Adrenal gland (tissue), 12 donors: Measurements from ENCODE around the gene SLC9A4. TPM values are rescaled to one million over a fixed set of nuclear protein-coding genes. Genes with fewer than 3 reads are reported as not detected.

ENCODE experiments used
- DNase-seq, 7 donors: peaks; one replicate each; pipeline ENCODE4 v3.0.0-alpha.2; 2019 to 2020
- H3K27ac ChIP-seq, 5 donors: fragments of 200-600 bp; sonication (generic) in 4 of 5; 1 replicate in 3 of 5; 2 replicates in 2 of 5; pipeline versions ENCODE4 v1.5.1 to v1.8.0; 2016 to 2020; ENCODE audit warnings: mild to moderate bottlenecking in 1 of 5
- H3K27me3 ChIP-seq: fragments of 200-600 bp; 2 replicates; pipeline ENCODE4 v1.8.0; 2021
- H3K36me3 ChIP-seq, 2 donors: fragments of 200-600 bp; replicated peaks in 1 of 2; 1 replicate in 1 of 2; 2 replicates in 1 of 2; pipeline versions ENCODE4 v1.5.1 to v1.8.0; 2018 to 2022
- H3K4me1 ChIP-seq, 2 donors: fragments of 200-600 bp; replicated peaks in 1 of 2; 1 replicate in 1 of 2; 2 replicates in 1 of 2; pipeline versions ENCODE4 v1.5.1 to v1.8.0; 2018 to 2021
- H3K4me3 ChIP-seq, 4 donors: fragments of 200-600 bp; sonication (generic) in 3 of 4; one replicate each; pipeline ENCODE4 v1.5.1; 2016 to 2018
- H3K9me3 ChIP-seq, 3 donors: fragments of 200-600 bp; sonication (generic) in 1 of 3; replicated peaks in 1 of 3; 1 replicate in 2 of 3; 2 replicates in 1 of 3; pipeline versions ENCODE4 v1.5.1 to v1.8.0; 2016 to 2021
- POLR2A ChIP-seq, 2 donors: fragments of 450-650 bp; IDR thresholded peaks; one replicate each; pipeline ENCODE4 v1.6.1; 2017; ENCODE audit warnings: antibody characterized with exemption in 2 of 2, mild to moderate bottlenecking in 2 of 2, moderate library complexity in 1 of 2
- WGBS, 4 donors: extraction: QIAGEN DNeasy Blood & Tissue Kit in 2 of 4; methylation state at CpG; one replicate each; pipeline versions ENCODE4 v1.1.5 to v1.1.7; 2013 to 2017; 5-methylcytosine and 5-hydroxymethylcytosine counted together
- intact Hi-C, 2 donors: fragments of 100-400 bp; cut with DNase I; formaldehyde crosslinking; loops; one replicate each; pipeline versions ENCODE4 v1.14.1 to v1.15.0; 2022 to 2023
- polyA plus RNA-seq, 3 donors: library from polyadenylated mRNA; stranded (reverse); fragments of 200-250 nt in 2 of 3; fragments of 350-450 nt in 1 of 3; fragmentation: Illumina TruSeq in 1 of 3; extraction: RNeasy Lipid Tissue Mini Kit (QIAGEN cat#74804) in 1 of 3; gene quantifications; one replicate each; pipeline ENCODE4 v1.2.3, GENCODE V29; 2013 to 2014
- total RNA-seq, 9 donors: library from RNA; depleted of rRNA in 4 of 9; stranded (reverse); fragments of >200 nt in 4 of 9; fragments of 120-200 nt in 1 of 9; fragmentation: NEBNext Ultra II Directional in 1 of 9; extraction: Animal tissue kit (Norgen Biotek cat#: 25700) in 1 of 9; gene quantifications; one replicate each; pipeline versions ENCODE4 v1.1.0 to v1.2.4, GENCODE V29; 2013 to 2023
- TF ChIP-seq, protein P1 (sequence below), 6 experiments: fragments of 450-650 bp in 4 of 6; fragments of 200-600 bp in 2 of 6; sonication (generic) in 1 of 6; IDR thresholded peaks; 1 replicate in 5 of 6; 2 replicates in 1 of 6; pipeline versions ENCODE4 v1.5.1 to v1.8.0; 2016 to 2021; ENCODE audit warnings: antibody characterized with exemption in 6 of 6, mild to moderate bottlenecking in 2 of 6, moderate library complexity in 1 of 6
- donor health status: healthy with polysubstance abuse.
- donor health status: Bipolar disorder and iron deficiency.
- donor health status: DM: yes; HTN: yes; CAD: no.
- donor health status: DM: no; HTN: no; CAD: no.
- donor health status: DM: no; HTN: no; CAD: no.
- donor health status: DM: yes; HTN: yes; CAD: no.

The SLC9A4 gene
- total and polyA plus RNA-seq, 12 donors: 0.17 TPM; not detected in 11

DNA sequence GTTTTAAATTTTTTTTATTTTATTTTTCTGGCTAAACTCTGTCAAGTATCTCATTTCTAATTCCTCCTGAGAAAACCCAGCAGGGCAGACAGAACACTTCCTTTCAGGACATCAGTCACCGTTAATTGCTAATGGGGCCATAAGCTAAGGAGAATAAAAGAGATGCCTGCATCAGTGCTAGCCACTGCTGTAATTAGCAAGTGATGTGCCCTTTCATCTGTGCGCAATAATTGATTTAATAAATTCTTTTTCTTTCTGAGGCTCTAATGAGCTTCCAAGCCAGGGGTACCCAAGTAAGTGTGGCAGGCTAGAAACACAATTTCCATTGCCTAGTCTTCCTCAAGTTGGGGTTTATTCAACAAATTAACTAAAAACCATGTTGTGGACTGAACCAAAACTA is 65.5 kb downstream of the SLC9A4 start:
- intact Hi-C loops: no loop called here

DNA sequence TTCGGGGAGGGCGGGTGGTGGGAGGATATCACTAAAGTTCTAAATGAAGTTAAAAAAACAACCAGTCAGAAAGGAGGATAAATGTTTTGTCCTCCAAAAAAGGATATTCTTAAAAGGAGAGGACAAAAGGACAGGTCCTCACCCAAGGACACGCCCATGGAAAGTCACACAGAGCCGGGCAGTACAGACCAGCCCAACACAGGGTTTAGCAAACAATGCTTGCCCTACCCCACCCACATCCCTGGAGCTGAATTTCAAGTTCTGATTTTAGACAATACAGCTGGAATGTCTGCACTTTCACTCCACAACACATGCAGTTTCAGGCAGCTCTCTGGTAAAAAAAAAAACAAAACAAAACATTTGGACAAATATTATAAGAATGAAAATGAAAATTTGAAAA is 67.9 kb downstream of the SLC9A4 start:
- 42 to 49% (median 44%) methylated on average over 4 of the region's 4 CpGs for WGBS, 4 donors
- no peaks in the 10 kb centered on the region for H3K36me3 ChIP-seq
- no peaks in the 10 kb centered on the region for H3K9me3 ChIP-seq
- no peaks in the 10 kb centered on the region for H3K27me3 ChIP-seq
- no peak overlapping the region for H3K4me3 ChIP-seq
- TF ChIP-seq, protein P1, sequence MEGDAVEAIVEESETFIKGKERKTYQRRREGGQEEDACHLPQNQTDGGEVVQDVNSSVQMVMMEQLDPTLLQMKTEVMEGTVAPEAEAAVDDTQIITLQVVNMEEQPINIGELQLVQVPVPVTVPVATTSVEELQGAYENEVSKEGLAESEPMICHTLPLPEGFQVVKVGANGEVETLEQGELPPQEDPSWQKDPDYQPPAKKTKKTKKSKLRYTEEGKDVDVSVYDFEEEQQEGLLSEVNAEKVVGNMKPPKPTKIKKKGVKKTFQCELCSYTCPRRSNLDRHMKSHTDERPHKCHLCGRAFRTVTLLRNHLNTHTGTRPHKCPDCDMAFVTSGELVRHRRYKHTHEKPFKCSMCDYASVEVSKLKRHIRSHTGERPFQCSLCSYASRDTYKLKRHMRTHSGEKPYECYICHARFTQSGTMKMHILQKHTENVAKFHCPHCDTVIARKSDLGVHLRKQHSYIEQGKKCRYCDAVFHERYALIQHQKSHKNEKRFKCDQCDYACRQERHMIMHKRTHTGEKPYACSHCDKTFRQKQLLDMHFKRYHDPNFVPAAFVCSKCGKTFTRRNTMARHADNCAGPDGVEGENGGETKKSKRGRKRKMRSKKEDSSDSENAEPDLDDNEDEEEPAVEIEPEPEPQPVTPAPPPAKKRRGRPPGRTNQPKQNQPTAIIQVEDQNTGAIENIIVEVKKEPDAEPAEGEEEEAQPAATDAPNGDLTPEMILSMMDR (IDR thresholded peaks at IDR 0.05): no peak
- TF ChIP-seq POLR2A (IDR thresholded peaks at IDR 0.05): no peak
- intact Hi-C loops: loop anchor here in 1 of 2 donors (10.0 kb wide), 1 partner anchor 74 kb away; the partner anchor contains the start of gene SLC9A2
- no peaks in the 10 kb centered on the region for H3K4me1 ChIP-seq
- no peak for DNase-seq
- no peak overlapping the region for H3K27ac ChIP-seq

More for the DNA sequence above, 65.5 kb downstream of the SLC9A4 start:
- Histone ChIP-seq H3K36me3 (no peaks in the 10 kb centered on the region), H3K4me3 (no peak overlapping the region), H3K27ac (no peak overlapping the region), H3K9me3 (no peaks in the 10 kb centered on the region), H3K4me1 (no peaks in the 10 kb centered on the region), H3K27me3 (no peaks in the 10 kb centered on the region)
- WGBS, 4 donors: 40 to 65% (median 46%) methylated on average over 2 of the region's 2 CpGs
- no peak for DNase-seq
- TF ChIP-seq, protein P1 (IDR thresholded peaks at IDR 0.05): no peak

DNA sequence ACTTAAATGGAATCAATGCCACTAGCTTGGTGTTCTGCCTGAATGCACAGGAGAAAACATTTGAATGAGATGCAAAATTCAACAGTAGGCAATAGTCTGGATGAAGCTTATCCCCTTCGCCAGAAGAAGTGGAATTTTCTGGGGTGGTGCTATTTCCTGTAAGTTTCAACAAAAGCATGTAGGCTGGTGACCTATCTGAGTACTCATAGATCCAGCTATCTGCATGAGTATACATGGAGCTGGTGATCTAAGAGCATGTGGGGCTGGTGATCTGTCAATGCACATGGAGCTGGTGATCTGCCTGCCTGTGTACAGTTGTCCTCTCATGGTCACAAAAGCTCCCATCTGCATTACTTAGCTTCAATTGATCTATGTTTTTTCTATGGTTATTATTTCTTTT is 71.2 kb downstream of the SLC9A4 start:
- Histone ChIP-seq H3K36me3 (no peaks in the 10 kb centered on the region), H3K4me3 (no peak overlapping the region), H3K27ac (no peak overlapping the region), H3K27me3 (no peaks in the 10 kb centered on the region), H3K4me1 (no peaks in the 10 kb centered on the region), H3K9me3 (peaks cover 0 to 10% (median 0%) of the 10 kb centered on the region in 3 donors)
- WGBS, 4 donors: 71 to 92% (median 75%) methylated on average over 1 of the region's 1 CpG
- intact Hi-C loops: loop anchor here in 1 of 2 donors (10.0 kb wide), 1 partner anchor 71 kb away; the partner anchor contains the start of gene SLC9A2
- TF ChIP-seq POLR2A (IDR thresholded peaks at IDR 0.05): no peak
- TF ChIP-seq, protein P1 (IDR thresholded peaks at IDR 0.05): no peak
- no peak for DNase-seq

DNA sequence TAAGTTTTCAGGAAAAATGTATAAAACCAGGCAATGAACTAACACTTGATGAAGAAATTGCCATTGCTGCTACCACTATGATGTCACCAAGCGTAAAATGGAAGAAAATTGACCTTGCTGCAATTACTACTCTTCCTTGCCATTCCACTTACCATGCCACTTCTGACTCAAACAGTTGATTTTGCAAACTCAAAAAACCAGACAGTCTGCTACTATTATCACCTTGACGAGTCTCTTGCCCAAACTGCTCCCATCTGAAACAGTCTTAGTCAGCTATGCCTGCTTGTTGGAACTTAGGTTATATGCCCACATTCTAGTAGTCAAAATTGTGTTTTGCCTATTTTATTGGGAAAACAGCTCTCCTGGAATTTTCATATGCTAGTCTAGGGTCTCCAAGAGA is 74.4 kb downstream of the SLC9A4 start:
- intact Hi-C loops: loop anchor here in 1 of 2 donors (10.0 kb wide), 1 partner anchor 67 kb away; the partner anchor contains the start of gene SLC9A2
- WGBS, 4 donors: 72 to 78% (median 74%) methylated on average over 2 of the region's 2 CpGs
- Histone ChIP-seq H3K9me3 (peaks cover 0 to 10% (median 0%) of the 10 kb centered on the region in 3 donors), H3K4me3 (no peak overlapping the region), H3K27me3 (no peaks in the 10 kb centered on the region), H3K27ac (no peak overlapping the region), H3K36me3 (no peaks in the 10 kb centered on the region), H3K4me1 (no peaks in the 10 kb centered on the region)
- DNase-seq: no peak
- TF ChIP-seq, protein P1 (IDR thresholded peaks at IDR 0.05): no peak
- TF ChIP-seq POLR2A (IDR thresholded peaks at IDR 0.05): no peak
